HL-60 (cell line): ENCODE measurements around the gene PAXIP1.

ENCODE experiments used
- DNase-seq, 2 experiments: peaks; one replicate each; pipeline ENCODE4 v3.0.0-alpha.2; 2010 to 2020; ENCODE audit warnings: low read depth in 1 of 2, low spot score in 1 of 2
- H3K27ac ChIP-seq: fragments of 250-450 bp; sonication (Bioruptor Pico); replicated peaks from 2 replicates; pipeline ENCODE4 v1.5.1; 2020; ENCODE audit warnings: mild to moderate bottlenecking, moderate library complexity
- H3K27me3 ChIP-seq: fragments of 250-450 bp; sonication (Bioruptor Pico); 2 replicates; pipeline ENCODE4 v1.5.1; 2021; ENCODE audit warnings: mild to moderate bottlenecking, moderate library complexity; ENCODE audit not compliant: insufficient read depth, poor library complexity, severe bottlenecking
- H3K4me3 ChIP-seq: replicated peaks from 2 replicates; pipeline ENCODE4 v1.5.1; 2011; ENCODE audit warnings: mild to moderate bottlenecking, control low read depth, low read length; ENCODE audit not compliant: insufficient read depth
- GABPA ChIP-seq: IDR thresholded peaks from 2 replicates; pipeline ENCODE4 v1.6.1; 2012; ENCODE audit warnings: low read depth
- POLR2AphosphoS5 ChIP-seq: IDR thresholded peaks from 2 replicates; pipeline ENCODE4 v1.6.1; 2012; ENCODE audit warnings: low read depth
- SPI1 ChIP-seq: IDR thresholded peaks from 2 replicates; pipeline ENCODE4 v1.6.1; 2012; ENCODE audit warnings: low read depth, mild to moderate bottlenecking, borderline replicate concordance
- TF ChIP-seq, protein P1 (sequence below): IDR thresholded peaks from 2 replicates; pipeline ENCODE4 v1.6.1; 2012; ENCODE audit warnings: low read depth; ENCODE audit not compliant: insufficient replicate concordance
- TF ChIP-seq, protein P2 (sequence below): IDR thresholded peaks from one replicate; pipeline ENCODE4 v1.5.1; 2011; ENCODE audit warnings: low read length, control low read depth, inconsistent platforms; ENCODE audit not compliant: insufficient read depth

PAXIP1 gene

DNA sequence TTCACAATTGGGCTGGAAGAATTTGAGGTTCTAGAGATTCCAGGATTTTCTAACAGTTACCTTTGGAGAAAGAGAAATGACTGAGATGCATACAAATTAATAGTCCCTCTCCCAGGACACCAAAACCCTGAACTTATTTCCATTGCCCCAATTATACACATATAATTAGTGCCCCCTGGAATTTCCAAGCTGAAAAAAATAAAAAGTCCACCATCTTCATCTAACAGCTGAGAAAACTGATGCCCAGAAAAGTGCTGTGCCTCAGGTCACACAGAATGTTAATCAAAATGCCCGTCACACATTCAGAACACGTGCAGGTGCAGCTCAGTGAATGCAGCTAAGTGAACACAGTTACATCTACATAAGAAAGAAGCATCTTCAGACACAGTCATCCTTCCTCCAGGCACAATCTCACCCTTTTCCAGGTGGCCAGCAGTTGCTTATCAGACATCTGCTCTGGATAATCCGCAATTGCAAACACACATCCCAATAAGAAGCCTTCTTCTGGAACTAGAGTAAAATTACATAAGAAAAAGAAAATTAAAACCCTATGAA is 35.4 kb downstream of the PAXIP1 start:
- TF ChIP-seq SPI1 (no peak), GABPA (no peak), POLR2AphosphoS5 (no peak)
- TF ChIP-seq, protein P1, sequence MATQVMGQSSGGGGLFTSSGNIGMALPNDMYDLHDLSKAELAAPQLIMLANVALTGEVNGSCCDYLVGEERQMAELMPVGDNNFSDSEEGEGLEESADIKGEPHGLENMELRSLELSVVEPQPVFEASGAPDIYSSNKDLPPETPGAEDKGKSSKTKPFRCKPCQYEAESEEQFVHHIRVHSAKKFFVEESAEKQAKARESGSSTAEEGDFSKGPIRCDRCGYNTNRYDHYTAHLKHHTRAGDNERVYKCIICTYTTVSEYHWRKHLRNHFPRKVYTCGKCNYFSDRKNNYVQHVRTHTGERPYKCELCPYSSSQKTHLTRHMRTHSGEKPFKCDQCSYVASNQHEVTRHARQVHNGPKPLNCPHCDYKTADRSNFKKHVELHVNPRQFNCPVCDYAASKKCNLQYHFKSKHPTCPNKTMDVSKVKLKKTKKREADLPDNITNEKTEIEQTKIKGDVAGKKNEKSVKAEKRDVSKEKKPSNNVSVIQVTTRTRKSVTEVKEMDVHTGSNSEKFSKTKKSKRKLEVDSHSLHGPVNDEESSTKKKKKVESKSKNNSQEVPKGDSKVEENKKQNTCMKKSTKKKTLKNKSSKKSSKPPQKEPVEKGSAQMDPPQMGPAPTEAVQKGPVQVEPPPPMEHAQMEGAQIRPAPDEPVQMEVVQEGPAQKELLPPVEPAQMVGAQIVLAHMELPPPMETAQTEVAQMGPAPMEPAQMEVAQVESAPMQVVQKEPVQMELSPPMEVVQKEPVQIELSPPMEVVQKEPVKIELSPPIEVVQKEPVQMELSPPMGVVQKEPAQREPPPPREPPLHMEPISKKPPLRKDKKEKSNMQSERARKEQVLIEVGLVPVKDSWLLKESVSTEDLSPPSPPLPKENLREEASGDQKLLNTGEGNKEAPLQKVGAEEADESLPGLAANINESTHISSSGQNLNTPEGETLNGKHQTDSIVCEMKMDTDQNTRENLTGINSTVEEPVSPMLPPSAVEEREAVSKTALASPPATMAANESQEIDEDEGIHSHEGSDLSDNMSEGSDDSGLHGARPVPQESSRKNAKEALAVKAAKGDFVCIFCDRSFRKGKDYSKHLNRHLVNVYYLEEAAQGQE, result no peak
- TF ChIP-seq, protein P2, sequence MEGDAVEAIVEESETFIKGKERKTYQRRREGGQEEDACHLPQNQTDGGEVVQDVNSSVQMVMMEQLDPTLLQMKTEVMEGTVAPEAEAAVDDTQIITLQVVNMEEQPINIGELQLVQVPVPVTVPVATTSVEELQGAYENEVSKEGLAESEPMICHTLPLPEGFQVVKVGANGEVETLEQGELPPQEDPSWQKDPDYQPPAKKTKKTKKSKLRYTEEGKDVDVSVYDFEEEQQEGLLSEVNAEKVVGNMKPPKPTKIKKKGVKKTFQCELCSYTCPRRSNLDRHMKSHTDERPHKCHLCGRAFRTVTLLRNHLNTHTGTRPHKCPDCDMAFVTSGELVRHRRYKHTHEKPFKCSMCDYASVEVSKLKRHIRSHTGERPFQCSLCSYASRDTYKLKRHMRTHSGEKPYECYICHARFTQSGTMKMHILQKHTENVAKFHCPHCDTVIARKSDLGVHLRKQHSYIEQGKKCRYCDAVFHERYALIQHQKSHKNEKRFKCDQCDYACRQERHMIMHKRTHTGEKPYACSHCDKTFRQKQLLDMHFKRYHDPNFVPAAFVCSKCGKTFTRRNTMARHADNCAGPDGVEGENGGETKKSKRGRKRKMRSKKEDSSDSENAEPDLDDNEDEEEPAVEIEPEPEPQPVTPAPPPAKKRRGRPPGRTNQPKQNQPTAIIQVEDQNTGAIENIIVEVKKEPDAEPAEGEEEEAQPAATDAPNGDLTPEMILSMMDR, result no peak
- DNase-seq, result no peak
- Histone ChIP-seq H3K4me3 (no peak overlapping the region), H3K27ac (no peak overlapping the region), H3K27me3 (no peaks in the 10 kb centered on the region)

DNA sequence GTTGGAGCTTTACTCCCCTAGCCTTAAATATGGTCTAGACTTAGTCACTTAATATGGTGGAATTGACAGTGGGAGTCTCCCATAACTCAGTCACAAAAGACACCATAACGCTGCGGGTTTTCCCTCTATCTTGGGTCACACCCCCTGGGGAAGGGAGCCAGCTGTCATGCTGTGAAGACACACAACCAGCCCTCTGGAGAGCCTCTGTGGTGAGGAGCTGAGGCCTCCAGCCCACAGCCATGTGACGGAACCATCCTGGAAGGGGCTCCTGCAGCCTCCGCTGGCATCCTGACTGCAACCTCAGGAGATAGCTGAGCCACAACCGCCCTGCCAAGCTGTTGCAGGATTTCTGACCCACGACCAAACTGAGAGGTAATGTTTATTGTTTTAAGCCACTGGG is 37.9 kb downstream of the PAXIP1 start:
- TF ChIP-seq, protein P1, result no peak
- TF ChIP-seq SPI1 (no peak), POLR2AphosphoS5 (no peak), GABPA (no peak)
- TF ChIP-seq, protein P2, result no peak
- H3K27ac ChIP-seq, result no peak overlapping the region
- DNase-seq, result no peak

DNA sequence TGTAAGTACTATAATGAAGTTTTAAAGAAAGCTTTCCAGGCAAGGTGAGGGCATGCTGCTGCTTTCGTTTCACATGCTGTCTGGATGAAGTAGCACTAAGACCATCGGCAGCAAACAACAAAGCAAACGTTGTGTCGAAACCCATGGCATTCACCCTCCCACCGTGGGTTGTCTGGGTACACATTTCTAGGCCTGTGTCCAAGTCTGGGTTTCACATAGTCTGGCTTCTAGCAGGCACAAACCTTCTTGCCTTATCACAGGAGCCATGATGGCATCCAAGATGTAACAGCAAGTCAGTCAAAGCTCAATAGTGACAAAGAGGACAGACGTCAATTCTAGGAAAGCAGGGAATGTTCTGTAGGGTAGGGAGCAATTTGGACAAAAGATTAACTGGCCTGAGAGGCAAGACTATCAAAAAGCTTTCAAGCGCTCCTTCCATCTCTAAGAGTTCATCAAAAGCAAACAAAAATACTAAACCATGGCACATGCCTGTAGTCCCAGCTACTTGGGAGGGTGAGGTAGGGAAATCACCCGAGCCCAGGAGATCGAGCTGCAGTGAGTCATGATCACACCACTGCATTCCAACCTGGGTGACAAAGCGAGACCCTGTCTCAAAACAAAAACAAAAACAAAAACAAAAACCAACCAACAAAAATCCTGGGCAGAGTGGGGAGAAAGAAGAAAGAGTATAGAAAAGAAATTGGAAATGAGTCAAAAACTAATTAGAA is 42.7 kb downstream of the PAXIP1 start:
- no peak overlapping the region for H3K27ac ChIP-seq

More for the DNA sequence above, 37.9 kb downstream of the PAXIP1 start:
- no peaks in the 10 kb centered on the region for H3K27me3 ChIP-seq
- no peak overlapping the region for H3K4me3 ChIP-seq

More for the DNA sequence above, 42.7 kb downstream of the PAXIP1 start:
- H3K27me3 ChIP-seq, result no peaks in the 10 kb centered on the region
- no peak for TF ChIP-seq SPI1
- TF ChIP-seq, protein P1, result no peak
- TF ChIP-seq POLR2AphosphoS5, result no peak
- TF ChIP-seq, protein P2, result no peak
- no peak for TF ChIP-seq GABPA
- no peak overlapping the region for H3K4me3 ChIP-seq
- no peak for DNase-seq
